A673 (cell line): ENCODE results near the gene CERS6. TPM values are rescaled to one million over a fixed set of nuclear protein-coding genes. Genes with fewer than 3 reads are reported as not detected.

Experiments
- BruUV-seq: library from RNA; stranded (reverse); fragments of 400-500 nt; replicated peaks from 2 replicates; lab custom pipeline; 2021; lab: Mats Ljungman, UMichigan
- CTCF ChIA-PET: fragments of 300-600 bp; sonication (Branson Sonifier 250); formaldehyde crosslinking; loops from one replicate; lab custom pipeline; 2022; ENCODE audit warnings: antibody characterized with exemption; lab: Charles Lee
- POLR2A ChIA-PET: fragments of 300-600 bp; sonication (Branson Sonifier 250); formaldehyde crosslinking; loops from one replicate; lab custom pipeline; 2022; ENCODE audit warnings: antibody characterized with exemption; ENCODE audit not compliant: low non-redundant PET; lab: Charles Lee
- DNase-seq: peaks from one replicate; pipeline ENCODE4 v3.0.0-alpha.2; 2015; ENCODE audit warnings: low spot score
- H3K27ac ChIP-seq: fragments of 200-600 bp; sonication (generic); 2 replicates; pipeline ENCODE4 v1.5.1; 2016; ENCODE audit warnings: mixed run types, low read depth, mild to moderate bottlenecking, mixed read lengths, antibody characterized with exemption, low read length; ENCODE audit not compliant: poor library complexity, severe bottlenecking
- H3K27me3 ChIP-seq: fragments of 200-600 bp; sonication (generic); replicated peaks from 2 replicates; pipeline ENCODE4 v1.6.1; 2017; ENCODE audit warnings: mixed run types, low read depth, mild to moderate bottlenecking, mixed read lengths, antibody characterized with exemption, low read length; ENCODE audit not compliant: insufficient read depth, poor library complexity
- H3K36me3 ChIP-seq: fragments of 200-600 bp; sonication (generic); 2 replicates; pipeline ENCODE4 v1.6.1; 2016; ENCODE audit warnings: mixed run types, mild to moderate bottlenecking, mixed read lengths, antibody characterized with exemption, low read length; ENCODE audit not compliant: insufficient read depth, poor library complexity, severe bottlenecking
- H3K4me1 ChIP-seq: fragments of 200-600 bp; sonication (generic); 2 replicates; pipeline ENCODE4 v1.6.1; 2017; ENCODE audit warnings: mixed run types, mild to moderate bottlenecking, mixed read lengths, antibody characterized with exemption, low read length; ENCODE audit not compliant: insufficient read depth, poor library complexity, severe bottlenecking
- H3K4me3 ChIP-seq: fragments of 200-600 bp; sonication (generic); 2 replicates; pipeline ENCODE4 v1.5.1; 2016; ENCODE audit warnings: low read depth, mixed run types, mild to moderate bottlenecking, mixed read lengths, low read length; ENCODE audit not compliant: poor library complexity, severe bottlenecking
- H3K9me3 ChIP-seq: fragments of 200-600 bp; sonication (generic); 2 replicates; pipeline ENCODE4 v1.6.1; 2016; ENCODE audit warnings: mixed run types, low read depth, mild to moderate bottlenecking, mixed read lengths, antibody characterized with exemption, low read length; ENCODE audit not compliant: poor library complexity, severe bottlenecking
- EZH2 ChIP-seq: fragments of 200-600 bp; sonication (generic); IDR thresholded peaks from 2 replicates; pipeline ENCODE4 v1.6.1; 2017; ENCODE audit warnings: borderline replicate concordance, low read depth, mild to moderate bottlenecking, mixed read lengths, antibody characterized with exemption, low read length; ENCODE audit not compliant: poor library complexity, severe bottlenecking
- intact Hi-C: fragments of 100-400 bp; cut with micrococcal nuclease; formaldehyde crosslinking; loops from one replicate; pipeline ENCODE4 v1.10.0; 2022; ENCODE audit not compliant: unreplicated experiment
- total RNA-seq: library from RNA; stranded (reverse); gene quantifications from 2 replicates; pipeline ENCODE4 v1.2.3, GENCODE V29; 2021
- TF ChIP-seq, protein P1 (sequence below): fragments of 300-800, 200-600 bp; sonication (generic); conservative IDR thresholded peaks from 2 replicates; pipeline ENCODE4 v1.5.1; 2017; ENCODE audit warnings: low read depth, mild to moderate bottlenecking, antibody characterized with exemption, low read length, moderate library complexity, mixed read lengths

Gene CERS6
- total RNA-seq, 1 experiment from 2014 or later: 12.4 TPM

GRCh38 chr2:168439536-168439935 is 16.5 kb upstream of the CERS6 start:
- no peak overlapping the region for H3K4me3 ChIP-seq
- intact Hi-C loops: no loop called here

DNA sequence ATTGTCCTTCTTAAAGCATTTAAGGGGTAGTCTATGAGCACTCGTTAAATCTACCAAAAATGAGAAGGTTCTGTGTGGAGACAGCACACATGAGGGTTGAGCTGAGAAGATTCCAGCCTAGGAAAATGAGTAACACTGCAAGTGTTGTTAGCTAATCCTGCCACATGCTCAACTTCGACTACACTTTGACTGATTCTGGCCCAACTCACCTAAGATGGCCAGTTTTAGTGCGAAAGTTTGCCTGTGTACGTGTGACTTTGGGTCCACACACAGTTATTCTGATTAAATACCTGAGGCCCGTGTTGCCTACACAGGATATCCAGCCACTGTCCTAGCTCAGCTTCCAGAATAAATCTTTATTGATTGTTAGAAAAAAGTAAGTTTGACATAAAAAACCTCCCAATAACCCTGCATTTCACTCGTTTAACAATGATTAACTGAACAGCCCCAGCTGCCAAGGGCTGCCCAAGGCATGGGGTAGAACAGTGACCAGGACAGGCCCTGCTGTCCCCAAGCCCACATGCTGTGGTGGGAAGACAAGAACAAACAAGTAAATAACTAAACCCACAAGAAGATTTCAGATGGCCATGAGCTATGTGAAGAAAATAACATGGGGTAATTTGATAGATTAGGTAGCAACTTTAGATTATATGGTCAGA is 14.7 kb upstream of the CERS6 start:
- CTCF ChIA-PET: no interaction called here
- intact Hi-C loops: no loop called here
- BruUV-seq: no TSS peak

More at GRCh38 chr2:168439536-168439935, 16.5 kb upstream of the CERS6 start:
- ChIA-PET CTCF (no interaction called here), POLR2A (no interaction called here)
- Histone ChIP-seq H3K9me3 (no peaks in the 10 kb centered on the region), H3K4me1 (no peaks in the 10 kb centered on the region), H3K27ac (no peak overlapping the region), H3K36me3 (no peaks in the 10 kb centered on the region), H3K27me3 (no peaks in the 10 kb centered on the region)
- TF ChIP-seq, protein P1, sequence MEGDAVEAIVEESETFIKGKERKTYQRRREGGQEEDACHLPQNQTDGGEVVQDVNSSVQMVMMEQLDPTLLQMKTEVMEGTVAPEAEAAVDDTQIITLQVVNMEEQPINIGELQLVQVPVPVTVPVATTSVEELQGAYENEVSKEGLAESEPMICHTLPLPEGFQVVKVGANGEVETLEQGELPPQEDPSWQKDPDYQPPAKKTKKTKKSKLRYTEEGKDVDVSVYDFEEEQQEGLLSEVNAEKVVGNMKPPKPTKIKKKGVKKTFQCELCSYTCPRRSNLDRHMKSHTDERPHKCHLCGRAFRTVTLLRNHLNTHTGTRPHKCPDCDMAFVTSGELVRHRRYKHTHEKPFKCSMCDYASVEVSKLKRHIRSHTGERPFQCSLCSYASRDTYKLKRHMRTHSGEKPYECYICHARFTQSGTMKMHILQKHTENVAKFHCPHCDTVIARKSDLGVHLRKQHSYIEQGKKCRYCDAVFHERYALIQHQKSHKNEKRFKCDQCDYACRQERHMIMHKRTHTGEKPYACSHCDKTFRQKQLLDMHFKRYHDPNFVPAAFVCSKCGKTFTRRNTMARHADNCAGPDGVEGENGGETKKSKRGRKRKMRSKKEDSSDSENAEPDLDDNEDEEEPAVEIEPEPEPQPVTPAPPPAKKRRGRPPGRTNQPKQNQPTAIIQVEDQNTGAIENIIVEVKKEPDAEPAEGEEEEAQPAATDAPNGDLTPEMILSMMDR: no peak
- TF ChIP-seq EZH2: no peak
- DNase-seq: no peak
- no TSS peak for BruUV-seq

GRCh38 chr2:168443818-168444217 is 12.3 kb upstream of the CERS6 start:
- intact Hi-C loops: no loop called here
- CTCF ChIA-PET: no interaction called here
- Histone ChIP-seq H3K4me1 (no peaks in the 10 kb centered on the region), H3K27me3 (no peaks in the 10 kb centered on the region), H3K9me3 (no peaks in the 10 kb centered on the region), H3K4me3 (no peak overlapping the region), H3K36me3 (no peaks in the 10 kb centered on the region), H3K27ac (no peak overlapping the region)
- no peak for DNase-seq
- POLR2A ChIA-PET: no interaction called here
- BruUV-seq: no TSS peak
- TF ChIP-seq, protein P1: no peak
- no peak for TF ChIP-seq EZH2

More for the DNA sequence above, 14.7 kb upstream of the CERS6 start:
- TF ChIP-seq EZH2: no peak
- TF ChIP-seq, protein P1: no peak
- POLR2A ChIA-PET: no interaction called here
- Histone ChIP-seq H3K27me3 (no peaks in the 10 kb centered on the region), H3K27ac (no peak overlapping the region), H3K9me3 (no peaks in the 10 kb centered on the region), H3K36me3 (no peaks in the 10 kb centered on the region), H3K4me1 (no peaks in the 10 kb centered on the region), H3K4me3 (no peak overlapping the region)
- DNase-seq: no peak
